Measurements from ENCODE around the gene CHEK2.
"Not testable (repeated sequence)": the region's sequence is repeated elsewhere in the genome, so short reads cannot be mapped to it uniquely, and the experiment has no call there.

CHEK2 gene

DNA sequence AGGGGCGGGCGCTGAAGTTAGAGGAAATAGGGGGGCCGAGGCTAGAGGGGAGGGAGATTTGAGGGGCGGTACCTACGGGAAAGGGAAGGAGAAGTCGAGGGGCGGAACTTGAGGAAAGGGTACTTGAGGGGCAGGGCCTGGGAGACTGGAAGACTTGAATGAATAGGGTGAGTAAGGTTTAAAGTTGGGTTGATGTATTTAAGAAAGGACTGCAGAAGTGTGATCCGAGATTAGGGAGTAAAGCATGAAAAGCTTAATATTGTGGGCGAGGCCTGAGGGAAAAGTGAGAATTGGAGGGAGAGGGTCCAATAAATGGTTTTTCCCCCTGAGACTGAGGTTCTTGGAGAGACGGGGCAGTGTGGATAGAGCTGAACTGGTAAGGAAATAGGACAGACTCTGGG lies 942 bp upstream of the CHEK2 start:
- no peak for DNase-seq (ENCODE audit: low read depth, low spot score)

DNA sequence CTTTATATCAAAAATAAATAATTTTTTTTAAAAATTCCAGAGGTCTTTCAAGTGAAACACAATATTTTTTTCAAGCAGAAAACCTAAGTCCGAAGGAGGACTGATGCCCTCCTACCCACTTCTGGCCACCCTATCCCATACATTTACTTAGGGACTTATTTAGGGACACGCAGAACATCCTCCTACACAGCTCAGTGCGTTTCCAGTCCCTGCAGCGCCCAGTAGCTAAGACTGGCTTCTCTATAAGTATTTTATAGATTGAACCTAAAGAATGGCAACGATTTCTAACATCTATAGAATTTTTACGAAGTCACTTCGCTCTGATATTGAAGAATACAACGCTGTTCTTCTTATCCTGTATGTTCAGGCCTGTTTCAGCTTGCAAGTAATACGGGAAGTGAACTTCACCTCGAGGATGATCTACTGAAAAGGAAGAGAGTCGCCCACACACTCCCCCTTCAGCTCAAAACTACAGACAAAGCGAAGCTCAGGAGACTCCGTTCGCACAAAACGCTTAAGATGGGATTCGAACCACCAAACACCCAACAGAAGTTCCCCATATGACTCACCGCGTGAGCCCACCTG lies 328 bp downstream of the CHEK2 start:
- no peak for DNase-seq (ENCODE audit: low read depth, low spot score)

DNA sequence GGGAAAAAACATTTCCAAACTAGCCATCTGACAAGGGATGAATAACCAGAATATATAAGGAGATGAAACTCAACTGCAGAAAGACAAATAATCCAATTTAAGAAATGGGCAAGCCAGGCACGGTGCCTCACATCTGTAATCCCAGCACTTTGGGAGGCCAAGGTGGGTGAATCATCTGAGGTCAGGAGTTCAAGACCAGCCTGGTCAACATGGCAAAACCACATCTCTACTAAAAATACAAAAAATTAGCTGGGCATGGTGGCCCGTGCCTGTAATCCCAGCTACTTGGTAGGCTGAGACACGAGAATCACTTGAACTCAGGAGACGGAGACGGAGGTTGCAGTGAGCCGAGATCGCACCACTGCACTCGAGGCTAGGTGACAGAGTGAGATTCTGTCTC lies 2.7 kb downstream of the CHEK2 start:
- DNase-seq (ENCODE audit: low read depth, low spot score) = not testable (repeated sequence)

DNA sequence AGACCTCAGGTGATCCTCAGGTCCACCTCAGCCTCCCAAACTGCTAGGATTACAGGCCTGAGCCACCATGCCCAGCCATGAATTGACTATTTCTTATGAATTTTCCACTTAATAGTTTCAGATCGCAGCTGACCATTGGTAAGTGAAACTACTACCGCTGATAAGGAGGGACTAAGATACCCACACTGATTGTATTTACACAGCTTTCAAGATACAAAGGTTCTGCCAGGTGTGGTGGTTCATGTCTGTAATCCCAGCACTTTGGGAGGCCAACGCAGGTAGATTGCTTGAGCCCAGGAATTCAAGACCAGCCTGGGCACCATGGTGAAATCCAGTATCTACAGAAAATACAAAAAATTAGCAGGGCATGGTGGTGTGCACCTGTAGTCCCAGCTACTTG lies 3.9 kb downstream of the CHEK2 start:
- no peak for DNase-seq (ENCODE audit: low read depth, low spot score)

DNA sequence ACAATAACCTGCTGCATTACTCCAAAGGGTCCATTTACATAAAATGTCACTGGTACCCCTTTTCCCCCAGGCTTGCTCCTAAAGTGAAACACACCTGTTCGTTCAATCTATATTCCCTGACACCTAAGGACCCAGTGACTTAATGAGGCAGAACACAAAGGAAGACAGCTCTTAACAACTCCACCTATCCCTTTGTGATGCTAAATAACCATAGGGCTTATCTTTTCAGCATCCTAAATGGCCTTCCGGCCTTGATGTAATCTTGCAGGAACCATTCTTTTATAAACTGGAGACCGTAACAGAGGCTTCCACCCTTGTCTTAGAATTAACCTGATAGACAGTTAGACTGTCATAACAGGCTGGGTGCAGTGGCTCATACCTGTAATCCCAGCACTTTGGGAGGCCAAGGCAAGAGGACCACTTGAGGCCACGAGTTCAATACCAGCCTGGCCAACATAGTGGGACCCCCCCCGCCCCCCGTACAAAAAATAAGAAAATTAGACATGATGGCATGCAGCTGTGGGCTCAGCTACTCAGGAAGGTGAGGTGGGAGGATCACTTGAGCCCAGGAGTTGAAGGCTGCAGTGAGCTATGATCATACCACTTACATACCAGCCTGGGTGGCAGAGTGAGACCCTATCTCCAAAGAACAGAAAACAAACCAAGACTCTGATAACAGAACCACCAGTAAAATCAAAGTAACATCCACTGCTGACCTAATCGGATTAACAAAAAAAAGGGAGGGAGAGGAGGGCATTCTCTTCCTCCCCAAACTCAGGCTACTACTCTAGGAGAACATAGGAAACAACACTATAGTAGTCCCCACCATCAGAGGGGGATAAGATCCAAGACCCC lies 5.1 kb downstream of the CHEK2 start:
- no peak for DNase-seq (ENCODE audit: low read depth, low spot score)

DNA sequence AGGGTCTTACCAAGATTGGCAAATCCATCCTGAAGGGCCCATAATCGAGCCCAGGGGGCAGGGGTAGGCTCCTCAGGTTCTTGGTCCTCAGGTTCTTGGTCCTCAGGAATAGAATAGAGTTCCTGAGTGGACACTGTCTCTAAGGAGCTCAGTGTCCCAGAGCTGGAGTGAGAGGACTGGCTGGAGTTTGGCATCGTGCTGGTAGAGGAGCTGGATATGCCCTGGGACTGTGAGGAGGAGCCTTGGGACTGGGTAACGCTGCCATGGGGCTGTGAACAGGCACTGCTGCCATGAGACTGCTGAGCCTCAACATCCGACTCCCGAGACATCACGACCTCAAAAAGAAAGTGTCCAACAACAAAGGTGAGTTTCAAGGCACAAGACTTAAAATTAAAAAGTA lies 7.2 kb downstream of the CHEK2 start:
- no peak for DNase-seq (ENCODE audit: low read depth, low spot score)

DNA sequence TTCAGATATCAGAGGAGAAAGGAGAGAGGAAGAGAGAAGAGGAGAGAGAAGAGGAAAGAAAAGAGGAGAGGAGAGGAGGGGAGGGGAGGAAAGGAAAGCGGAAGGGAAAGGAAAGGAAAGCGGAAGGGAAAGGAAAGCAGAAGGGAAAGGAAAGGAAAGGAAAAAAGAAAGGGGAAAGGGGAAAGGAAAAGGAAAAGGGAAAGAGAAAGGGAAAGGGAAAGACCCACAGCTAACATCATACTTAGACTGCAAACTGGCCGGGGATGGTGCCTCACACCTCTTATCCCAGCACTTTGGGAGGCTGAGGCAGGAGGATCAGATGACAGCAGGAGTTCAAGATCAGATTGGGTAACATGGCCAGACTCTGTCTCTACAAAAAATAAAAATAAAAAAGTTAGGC lies 11.4 kb downstream of the CHEK2 start:
- DNase-seq (ENCODE audit: low read depth, low spot score) = no peak

DNA sequence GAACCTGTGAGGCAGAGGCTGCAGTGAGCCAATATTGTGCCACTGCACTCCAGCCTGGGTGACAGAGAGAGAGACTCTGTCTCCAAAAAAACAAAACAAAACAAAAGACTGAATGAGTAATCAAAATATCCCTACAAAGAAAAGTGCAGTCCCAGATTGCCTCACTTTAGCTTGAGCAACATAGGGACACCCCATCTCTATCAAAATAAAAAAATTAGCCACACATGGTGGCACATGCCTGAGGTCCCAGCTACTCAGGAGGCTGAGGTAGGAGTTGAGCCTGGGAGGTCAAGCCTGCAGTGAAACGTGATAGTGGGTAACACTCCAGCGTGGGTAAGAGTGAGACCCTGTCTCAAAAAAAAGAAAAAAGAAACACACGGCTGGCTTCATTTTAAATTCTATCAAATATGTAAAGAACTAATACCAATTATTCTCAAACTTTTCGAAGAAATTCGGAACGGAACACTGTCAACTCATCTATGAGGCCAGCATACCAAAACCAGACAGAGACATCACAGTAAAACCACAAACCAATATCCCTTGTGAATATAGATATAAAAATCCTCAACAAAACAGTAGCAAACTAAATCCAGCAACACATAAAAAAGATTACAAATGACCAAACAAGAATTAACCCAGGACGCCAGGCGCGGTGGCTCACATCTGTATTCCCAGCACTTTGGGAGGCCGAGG lies 12.9 kb downstream of the CHEK2 start:
- no peak for DNase-seq (ENCODE audit: low read depth, low spot score)

DNA sequence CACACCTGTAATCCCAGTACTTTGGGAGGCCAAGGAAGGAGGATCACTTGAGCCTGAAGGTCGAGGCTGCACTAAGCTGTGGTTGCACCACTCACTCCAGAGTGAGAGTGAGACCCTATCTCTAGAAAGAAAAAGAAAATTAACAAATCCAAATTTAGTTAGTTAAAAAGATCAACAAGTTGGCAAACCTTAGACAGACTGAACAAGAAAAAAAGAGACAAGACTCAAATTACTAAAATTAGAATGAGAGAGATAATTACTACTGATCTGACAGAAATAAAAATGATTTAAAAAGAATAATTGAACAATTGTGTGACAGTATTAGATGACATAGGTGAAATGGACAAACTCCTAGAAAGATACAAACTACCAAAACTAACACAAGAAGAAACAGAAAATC lies 13.6 kb downstream of the CHEK2 start:
- no peak for DNase-seq (ENCODE audit: low read depth, low spot score)

DNA sequence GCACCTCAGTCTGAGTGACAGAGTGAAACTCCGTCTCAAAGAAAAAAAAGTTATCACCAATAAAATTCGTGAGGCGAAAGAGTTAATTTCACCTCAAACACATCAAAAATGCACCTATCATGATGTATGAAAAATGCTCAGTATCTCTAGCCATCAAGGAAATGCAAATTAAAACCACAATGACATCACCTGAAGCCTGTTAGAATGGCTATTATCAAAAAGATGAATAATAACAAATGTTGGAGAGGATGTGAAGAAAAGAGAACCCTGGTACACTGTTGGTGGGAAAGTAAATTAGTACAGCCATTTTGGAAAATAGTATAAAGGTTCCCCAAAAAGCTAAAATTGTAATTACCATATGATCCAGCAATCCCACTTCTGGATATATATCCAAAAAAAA lies 23.6 kb downstream of the CHEK2 start:
- DNase-seq (ENCODE audit: low read depth, low spot score) = no peak

DNA sequence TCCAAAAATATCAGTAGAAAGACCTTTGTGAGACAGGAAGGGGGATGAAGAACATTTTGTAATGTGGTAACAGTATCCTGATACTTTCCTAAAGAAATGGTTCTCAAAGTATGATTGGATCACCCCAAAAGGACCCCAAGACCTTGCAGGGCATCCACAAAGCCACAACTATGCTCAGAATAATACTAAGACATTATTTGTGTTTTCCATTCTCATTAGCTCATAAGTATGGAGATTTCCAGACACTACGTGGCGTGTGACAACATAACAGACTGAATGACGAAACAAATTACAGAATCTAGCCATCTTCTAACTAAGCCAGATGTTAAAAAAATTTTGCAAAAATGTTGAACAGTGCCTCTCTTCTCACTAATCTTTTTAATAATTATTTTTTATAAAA lies 24.9 kb downstream of the CHEK2 start:
- DNase-seq (ENCODE audit: low read depth, low spot score) = no peak

DNA sequence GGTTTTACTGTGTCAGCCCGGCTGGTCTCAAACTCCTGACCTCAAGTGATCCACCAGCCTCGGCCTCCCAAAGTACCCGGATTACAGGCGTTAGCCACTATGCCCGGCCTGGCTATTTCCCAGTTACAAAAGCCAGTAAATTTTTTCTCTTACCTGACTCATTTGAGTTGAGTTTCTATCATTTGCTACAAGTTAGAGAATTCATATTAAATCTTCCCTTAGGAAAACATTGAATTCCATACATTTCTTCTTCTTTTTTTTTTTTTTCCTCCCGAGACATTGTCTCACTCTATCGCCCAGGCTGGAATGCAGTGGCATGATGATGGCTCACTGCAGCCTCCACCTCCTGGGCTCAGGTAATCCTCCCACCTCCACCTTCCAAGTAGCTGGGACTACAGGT lies 26.0 kb downstream of the CHEK2 start:
- no peak for DNase-seq (ENCODE audit: low read depth, low spot score)

DNA sequence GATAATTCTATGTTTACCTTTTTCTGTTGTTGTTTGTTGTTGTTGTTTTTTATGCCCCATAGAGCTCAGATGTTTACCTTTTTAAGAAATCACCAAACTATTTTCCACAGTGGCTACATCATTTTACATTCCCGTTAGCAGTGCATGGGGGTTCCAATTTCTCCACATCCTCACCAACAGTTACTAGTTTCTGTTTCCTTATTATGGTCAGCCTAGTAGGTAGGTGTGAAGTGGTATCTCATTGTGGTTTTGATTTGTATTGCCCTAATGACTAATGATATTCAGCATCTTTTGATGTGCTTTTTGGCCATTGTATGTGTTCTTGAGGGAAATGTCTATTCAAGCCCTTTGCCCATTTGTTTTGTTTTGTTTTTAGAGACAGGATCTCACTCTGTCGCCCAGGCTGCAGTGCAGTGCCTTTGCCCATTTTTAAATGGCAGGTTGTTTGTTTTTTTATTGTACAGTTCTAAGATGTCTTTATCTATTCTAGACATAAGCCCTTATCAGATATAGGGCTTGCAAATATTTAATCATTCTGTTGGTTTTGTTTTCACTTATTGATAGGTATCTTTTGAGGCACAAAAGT lies 27.5 kb downstream of the CHEK2 start:
- DNase-seq (ENCODE audit: low read depth, low spot score) = no peak

DNA sequence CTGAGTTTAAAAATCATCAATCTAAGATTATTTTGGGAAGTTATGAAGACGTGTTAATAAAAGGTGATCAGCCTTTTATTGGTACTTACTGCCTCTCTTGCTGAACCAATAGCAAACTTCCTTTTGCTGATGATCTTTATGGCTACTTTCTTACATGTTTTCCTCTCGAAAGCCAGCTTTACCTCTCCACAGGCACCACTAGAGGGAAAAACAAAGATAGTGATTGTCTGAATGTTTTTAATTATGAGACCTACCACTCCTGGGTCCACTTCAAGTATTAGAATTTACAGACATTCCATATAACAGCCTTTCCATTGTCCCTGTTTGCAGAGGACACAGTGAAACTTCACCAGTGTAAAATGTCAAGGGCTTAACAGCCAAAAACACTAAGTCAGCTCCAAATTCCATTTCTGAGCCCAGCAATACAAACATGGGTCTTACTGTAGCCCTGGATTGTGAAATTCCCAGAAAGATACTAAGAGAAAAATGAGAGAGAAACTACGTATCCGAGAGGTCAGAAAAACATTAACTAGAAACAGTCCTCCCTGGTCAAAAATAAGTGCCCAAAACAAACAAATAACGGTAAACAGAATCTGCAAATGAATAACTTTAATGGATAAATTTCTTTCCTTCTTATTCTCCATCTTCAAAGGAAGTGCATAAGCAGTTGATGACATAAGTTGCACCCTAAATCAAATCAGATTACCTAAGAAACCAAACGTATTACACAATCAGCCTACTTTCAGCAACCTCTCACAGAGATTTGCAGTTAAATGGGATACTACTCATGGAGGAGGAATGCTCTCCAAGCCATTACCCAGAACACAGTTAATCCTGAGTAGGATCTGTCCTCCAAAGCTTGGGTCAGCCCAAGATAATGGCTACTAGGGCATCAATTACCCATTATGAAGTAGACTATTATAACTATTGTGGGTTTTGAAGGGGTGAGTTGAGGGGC lies 29.5 kb downstream of the CHEK2 start:
- DNase-seq (ENCODE audit: low read depth, low spot score) = no peak

DNA sequence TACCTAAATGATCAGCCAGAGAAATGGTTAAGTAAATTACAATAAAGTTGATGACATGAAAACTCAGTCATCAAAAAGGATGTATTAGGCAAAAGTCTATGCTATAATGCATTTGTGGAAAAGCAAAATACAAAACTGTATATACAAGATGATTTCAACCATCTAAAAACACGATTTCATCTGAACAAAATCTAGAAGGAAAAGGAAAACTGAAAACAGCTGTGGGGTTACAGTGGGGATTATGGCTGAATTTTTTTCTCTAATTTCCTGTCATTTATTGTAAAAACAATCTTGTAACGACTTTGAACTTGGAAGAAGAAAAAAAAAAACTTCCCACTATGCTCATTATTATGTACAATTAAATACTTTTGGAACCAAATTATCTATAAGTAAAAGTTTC lies 30.3 kb downstream of the CHEK2 start:
- DNase-seq (ENCODE audit: low read depth, low spot score) = no peak

DNA sequence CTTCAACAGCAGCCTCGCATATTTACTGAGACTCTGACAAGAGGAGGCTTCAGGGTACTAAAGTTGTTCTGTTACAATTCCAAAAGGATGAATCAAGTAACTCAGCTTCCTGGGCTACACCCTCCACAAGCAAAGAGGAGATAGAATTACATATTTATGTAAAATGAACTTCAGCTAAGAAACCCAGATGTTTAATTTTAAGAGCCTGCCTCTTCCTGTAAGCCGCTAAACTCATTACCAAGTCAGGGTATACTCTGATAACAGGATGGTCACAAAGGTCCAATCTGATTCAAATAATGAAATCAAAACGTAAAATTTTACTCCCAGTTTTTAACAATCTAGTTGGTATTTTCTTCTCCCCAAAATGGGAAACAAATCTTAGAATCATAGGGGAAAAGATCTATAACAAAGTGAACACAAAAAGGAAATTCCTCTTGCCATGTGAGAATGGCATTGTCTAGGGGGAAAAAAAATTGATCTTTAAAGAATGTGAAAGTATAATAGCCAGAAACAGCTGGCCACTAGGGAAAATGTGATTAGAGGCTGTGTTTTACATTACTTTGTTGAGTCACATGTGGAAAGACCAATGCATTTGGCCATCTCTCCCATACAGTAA lies 30.9 kb downstream of the CHEK2 start:
- DNase-seq (ENCODE audit: low read depth, low spot score) = no peak

DNA sequence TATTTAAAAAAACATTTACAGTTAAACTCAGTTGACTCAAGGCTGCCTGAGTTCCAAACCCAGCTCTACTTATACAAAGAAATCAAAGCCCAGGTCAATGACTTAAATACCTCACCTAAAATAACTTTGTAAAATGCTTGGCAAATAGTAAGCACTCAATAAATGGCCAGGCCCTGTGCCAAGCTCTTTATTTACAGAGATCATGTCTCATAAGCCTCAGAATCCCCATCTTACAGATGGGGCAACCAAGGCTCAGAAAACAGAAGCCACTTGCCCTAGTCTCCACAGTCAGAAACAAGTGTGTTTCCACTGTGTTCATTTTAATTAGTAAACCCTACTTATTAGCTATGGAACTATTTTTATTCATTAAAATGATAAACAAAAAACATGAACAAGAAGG lies 31.5 kb downstream of the CHEK2 start:
- DNase-seq (ENCODE audit: low read depth, low spot score) = no peak

DNA sequence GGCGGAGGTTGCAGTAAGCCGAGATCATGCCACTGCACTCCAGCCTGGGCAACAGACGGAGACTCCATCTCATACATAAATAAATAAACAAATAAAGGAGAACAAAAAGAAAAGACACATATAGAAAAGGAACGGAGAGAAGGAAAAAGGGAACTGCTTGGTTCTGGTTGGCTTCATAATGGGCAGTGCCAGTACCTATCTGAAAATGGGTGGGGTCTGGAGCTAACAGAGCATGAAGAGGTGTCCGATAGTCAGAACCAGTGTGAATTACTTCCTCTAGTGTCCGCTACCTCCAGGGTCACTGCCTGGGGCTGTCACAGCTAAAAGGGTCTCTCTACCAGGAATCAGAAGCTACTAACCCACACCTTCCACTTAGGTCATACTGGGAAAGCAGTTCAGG lies 34.8 kb downstream of the CHEK2 start:
- no peak for DNase-seq (ENCODE audit: low read depth, low spot score)

DNA sequence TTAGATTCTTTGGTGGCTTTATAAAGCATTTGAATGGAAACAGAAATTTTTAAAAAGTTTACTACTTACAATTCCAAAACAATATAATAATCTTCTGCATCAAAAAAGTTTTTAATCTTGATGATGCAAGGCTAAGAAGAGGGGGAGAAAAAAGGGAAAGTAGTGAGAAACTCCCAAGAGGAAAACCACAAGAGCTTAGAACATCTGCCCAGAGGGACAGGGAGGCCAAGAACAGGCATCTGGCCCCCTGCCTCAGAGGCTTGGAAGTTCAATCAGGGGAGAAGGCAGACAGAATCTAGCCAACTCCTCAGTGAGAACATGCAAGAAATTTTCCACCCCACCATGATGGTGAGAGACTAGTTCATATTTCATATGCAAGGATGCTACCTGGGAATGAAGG lies 38.2 kb downstream of the CHEK2 start:
- no peak for DNase-seq (ENCODE audit: low read depth, low spot score)

DNA sequence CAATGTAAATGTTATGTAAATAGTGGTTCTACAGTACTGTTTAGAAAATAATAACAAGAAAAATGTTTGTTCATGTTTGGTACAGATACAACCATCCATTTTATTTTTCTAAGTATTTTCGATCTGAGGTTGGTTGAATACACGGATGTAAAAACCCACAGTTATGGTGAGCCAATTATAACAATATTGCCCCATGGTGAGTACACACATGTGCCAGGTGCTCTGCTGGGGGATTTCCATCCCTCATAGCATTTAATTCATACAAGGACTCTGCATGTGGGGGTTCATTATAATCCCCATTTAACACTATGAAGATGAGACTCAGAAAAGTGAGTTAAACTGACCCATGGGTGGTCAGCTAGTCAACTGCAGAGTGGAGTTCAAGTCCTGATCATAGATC lies 38.7 kb downstream of the CHEK2 start:
- no peak for DNase-seq (ENCODE audit: low read depth, low spot score)
